Epithelial cell of esophagus (primary cell): Measurements from ENCODE around the gene ZNF292.

Experiments used
- DNase-seq: peaks from one replicate; pipeline ENCODE4 v3.0.0; 2010; ENCODE audit warnings: low read depth
- H3K4me3 ChIP-seq: 2 replicates; pipeline ENCODE4 v1.5.1; 2011; ENCODE audit warnings: mild to moderate bottlenecking, low read length, control low read depth
- CTCF ChIP-seq: IDR thresholded peaks from 2 replicates; pipeline ENCODE4 v1.5.1; 2011; ENCODE audit warnings: low read depth, mild to moderate bottlenecking, low read length, control low read depth, inconsistent platforms; ENCODE audit not compliant: insufficient read depth; ENCODE audit errors: missing control alignments

Gene ZNF292

GRCh38 chr6:87243812-87244211 lies 88.4 kb downstream of the ZNF292 start:
- H3K4me3 ChIP-seq = no peak overlapping the region
- no peak for TF ChIP-seq CTCF
- DNase-seq = no peak

- DNase-seq = peak; percentile 2
- H3K4me3 ChIP-seq = no peak overlapping the region
- no peak for TF ChIP-seq CTCF
These were observed 89.0 kb downstream of the ZNF292 start for GRCh38 chr6:87244380-87244779.

GRCh38 chr6:87250019-87250418 lies 94.7 kb downstream of the ZNF292 start:
- no peak for DNase-seq
- no peak for TF ChIP-seq CTCF
- no peak overlapping the region for H3K4me3 ChIP-seq

GRCh38 chr6:87251225-87251624 lies 95.9 kb downstream of the ZNF292 start:
- no peak overlapping the region for H3K4me3 ChIP-seq
- no peak for DNase-seq
- no peak for TF ChIP-seq CTCF

- TF ChIP-seq CTCF = no peak
- no peak overlapping the region for H3K4me3 ChIP-seq
- no peak for DNase-seq
These were observed 96.4 kb downstream of the ZNF292 start for GRCh38 chr6:87251725-87252124.

- no peak for TF ChIP-seq CTCF
- no peak overlapping the region for H3K4me3 ChIP-seq
- DNase-seq = no peak
These were observed 101.7 kb downstream of the ZNF292 start for GRCh38 chr6:87257046-87257445.

- TF ChIP-seq CTCF = no peak
- H3K4me3 ChIP-seq = no peak overlapping the region
- DNase-seq = no peak
These were observed 102.2 kb downstream of the ZNF292 start for GRCh38 chr6:87257565-87257964.
